A549 (cell line): ENCODE results near the gene NMRAL1.

Experiments
- BHLHE40 ChIP-seq: IDR thresholded peaks from 2 replicates; pipeline ENCODE4 v1.6.1; 2012; ENCODE audit warnings: low read depth, low read length, inconsistent platforms
- EHMT2 ChIP-seq: fragments of 200-600 bp; sonication (generic); IDR thresholded peaks from 2 replicates; pipeline ENCODE4 v1.6.1; 2016; ENCODE audit warnings: antibody characterized with exemption, low read depth, mild to moderate bottlenecking, moderate library complexity
- HDAC2 ChIP-seq: fragments of 200-600 bp; sonication (generic); IDR thresholded peaks from 2 replicates; pipeline ENCODE4 v1.6.1; 2016
- JUN ChIP-seq, 2 experiments: fragments of >200 bp; sonication (Bioruptor Twin); formaldehyde crosslinking; IDR thresholded peaks; 2 replicates in 1 of 2; 3 replicates in 1 of 2; pipeline ENCODE4 v1.6.1; 2016 to 2017
- MAFK ChIP-seq: fragments of 450-650 bp; IDR thresholded peaks from 2 replicates; pipeline ENCODE4 v1.6.1; 2014; ENCODE audit not compliant: partially characterized antibody
- MAZ ChIP-seq: fragments of 150-350 bp; IDR thresholded peaks from 2 replicates; pipeline ENCODE4 v1.6.1; 2014; ENCODE audit warnings: antibody characterized with exemption, low read depth, low read length, borderline replicate concordance
- POLR2A ChIP-seq: IDR thresholded peaks from 2 replicates; pipeline ENCODE4 v1.6.1; 2012; ENCODE audit warnings: mild to moderate bottlenecking, low read length
- SREBF2 ChIP-seq: fragments of 450-650 bp; IDR thresholded peaks from 2 replicates; pipeline ENCODE4 v1.6.1; 2014; ENCODE audit warnings: mild to moderate bottlenecking, moderate library complexity
- ZC3H11A ChIP-seq: fragments of 450-650 bp; IDR thresholded peaks from 2 replicates; pipeline ENCODE4 v1.6.1; 2014; ENCODE audit warnings: antibody characterized with exemption, mild to moderate bottlenecking
- TF ChIP-seq, protein P1 (sequence below): fragments of >200 bp; sonication (Bioruptor Twin); formaldehyde crosslinking; IDR thresholded peaks from 3 replicates; pipeline ENCODE4 v1.5.1; 2016

DNA sequence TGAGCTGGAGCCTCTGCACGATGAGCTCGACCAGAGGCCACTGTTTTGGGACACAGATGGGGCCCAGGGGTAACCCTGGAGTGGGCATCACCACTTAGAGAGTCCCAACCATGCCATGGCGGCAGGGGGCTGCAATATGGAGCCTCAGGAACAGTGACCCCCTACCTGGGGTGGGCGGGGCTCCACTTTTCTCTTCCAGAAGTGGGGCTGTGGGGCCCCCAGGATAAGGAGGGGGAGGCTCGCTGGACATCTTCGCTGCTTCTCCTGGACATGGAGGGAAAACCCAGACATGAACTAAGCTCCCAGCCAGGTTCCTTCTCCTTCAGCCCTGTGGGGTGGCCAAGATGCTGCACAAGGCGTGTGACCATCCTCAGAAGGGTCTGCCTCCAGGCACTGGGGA, 39.5 kb upstream of the NMRAL1 start:
- TF ChIP-seq HDAC2 (no peak), MAFK (no peak), EHMT2 (no peak), ZC3H11A (no peak), MAZ (no peak), BHLHE40 (no peak), JUN (IDR thresholded peaks at IDR 0.05) (no peak), POLR2A (no peak), SREBF2 (no peak)
- TF ChIP-seq, protein P1, sequence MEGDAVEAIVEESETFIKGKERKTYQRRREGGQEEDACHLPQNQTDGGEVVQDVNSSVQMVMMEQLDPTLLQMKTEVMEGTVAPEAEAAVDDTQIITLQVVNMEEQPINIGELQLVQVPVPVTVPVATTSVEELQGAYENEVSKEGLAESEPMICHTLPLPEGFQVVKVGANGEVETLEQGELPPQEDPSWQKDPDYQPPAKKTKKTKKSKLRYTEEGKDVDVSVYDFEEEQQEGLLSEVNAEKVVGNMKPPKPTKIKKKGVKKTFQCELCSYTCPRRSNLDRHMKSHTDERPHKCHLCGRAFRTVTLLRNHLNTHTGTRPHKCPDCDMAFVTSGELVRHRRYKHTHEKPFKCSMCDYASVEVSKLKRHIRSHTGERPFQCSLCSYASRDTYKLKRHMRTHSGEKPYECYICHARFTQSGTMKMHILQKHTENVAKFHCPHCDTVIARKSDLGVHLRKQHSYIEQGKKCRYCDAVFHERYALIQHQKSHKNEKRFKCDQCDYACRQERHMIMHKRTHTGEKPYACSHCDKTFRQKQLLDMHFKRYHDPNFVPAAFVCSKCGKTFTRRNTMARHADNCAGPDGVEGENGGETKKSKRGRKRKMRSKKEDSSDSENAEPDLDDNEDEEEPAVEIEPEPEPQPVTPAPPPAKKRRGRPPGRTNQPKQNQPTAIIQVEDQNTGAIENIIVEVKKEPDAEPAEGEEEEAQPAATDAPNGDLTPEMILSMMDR = no peak
